ENCODE data around the gene DOP1B.
"Not testable (repeated sequence)": the region's sequence is repeated elsewhere in the genome, so short reads cannot be mapped to it uniquely, and the experiment has no call there.

The DOP1B gene

DNA sequence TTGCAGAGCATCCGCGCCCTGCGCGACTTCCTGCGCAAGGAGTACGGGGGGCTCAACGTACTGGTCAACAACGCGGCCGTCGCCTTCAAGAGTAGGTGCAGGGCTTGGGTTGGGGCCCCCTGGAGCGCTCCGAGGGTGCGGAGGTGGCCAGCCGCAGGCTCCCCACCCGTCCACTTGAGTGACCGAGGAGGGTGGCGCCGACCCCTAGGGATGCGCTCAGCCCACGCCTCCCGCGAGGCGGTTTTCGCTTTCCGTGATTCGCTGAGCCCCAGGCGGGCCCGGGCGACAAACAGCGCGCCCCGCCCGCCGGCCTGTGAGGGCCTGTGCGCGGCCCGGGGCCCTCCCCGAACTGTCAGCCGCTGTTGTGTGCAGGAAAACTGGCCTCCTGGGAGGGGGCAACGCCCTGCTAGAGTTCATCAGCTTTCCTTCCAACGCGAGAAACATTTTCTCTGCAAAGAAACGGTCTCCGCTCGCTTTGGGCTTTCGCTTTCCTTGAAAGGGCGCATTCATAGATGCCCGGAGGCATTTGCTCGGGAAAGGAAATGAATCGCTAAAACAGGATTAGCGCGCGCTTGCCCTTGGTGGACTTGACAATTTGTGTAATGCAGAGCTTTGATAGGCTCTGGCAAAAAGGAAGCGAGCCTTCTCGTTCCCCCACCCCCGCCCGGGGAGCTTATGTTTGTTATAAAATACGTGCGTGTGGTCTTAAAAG is 21.1 kb upstream of the DOP1B start:
- Histone ChIP-seq H3K27me3 (ENCODE audit: control insufficient read depth in 1 of 2, insufficient read depth in 2 of 2, low read length in 2 of 2) (no peaks in the 10 kb centered on the region), H3K4me3 (ENCODE audit: low read depth in 1 of 2, low read length in 2 of 2) (peak overlapping the region; percentile 83 to 91), H3K9ac (ENCODE audit: low read depth in 1 of 2, low read length in 2 of 2) (peak overlapping the region; percentile 61 to 63), H3K4me1 (ENCODE audit: control insufficient read depth in 1 of 2, insufficient read depth in 2 of 2, low read length in 2 of 2) (peaks cover 9 to 13% of the 10 kb centered on the region in 2 donors), H3K9me3 (ENCODE audit: control insufficient read depth in 1 of 2, low read length in 2 of 2) (no peaks in the 10 kb centered on the region), H3K36me3 (ENCODE audit: control insufficient read depth in 1 of 2, insufficient read depth in 2 of 2, low read length in 2 of 2) (no peaks in the 10 kb centered on the region), H3K27ac (ENCODE audit: low read depth, low read length) (peak overlapping the region; percentile 75)

- not testable (repeated sequence) for H3K36me3 ChIP-seq (ENCODE audit: control insufficient read depth in 1 of 2, insufficient read depth in 2 of 2, low read length in 2 of 2); H3K27ac ChIP-seq (ENCODE audit: low read depth, low read length); H3K4me3 ChIP-seq (ENCODE audit: low read depth in 1 of 2, low read length in 2 of 2); H3K27me3 ChIP-seq (ENCODE audit: control insufficient read depth in 1 of 2, insufficient read depth in 2 of 2, low read length in 2 of 2); H3K9me3 ChIP-seq (ENCODE audit: control insufficient read depth in 1 of 2, low read length in 2 of 2); H3K9ac ChIP-seq (ENCODE audit: low read depth in 1 of 2, low read length in 2 of 2)
- peaks cover 13 to 16% of the 10 kb centered on the region in 2 donors for H3K4me1 ChIP-seq (ENCODE audit: control insufficient read depth in 1 of 2, insufficient read depth in 2 of 2, low read length in 2 of 2)
These were observed 16.8 kb upstream of the DOP1B start for GRCh38 chr21:36139791-36140190.

GRCh38 chr21:36141513-36141925 is 15.1 kb upstream of the DOP1B start:
- Histone ChIP-seq H3K27ac (ENCODE audit: low read depth, low read length) (peak overlapping the region; percentile 84), H3K4me1 (ENCODE audit: control insufficient read depth in 1 of 2, insufficient read depth in 2 of 2, low read length in 2 of 2) (peaks cover 9 to 10% of the 10 kb centered on the region in 2 donors), H3K4me3 (ENCODE audit: low read depth in 1 of 2, low read length in 2 of 2) (peak overlapping the region in 1 of 2 donors; percentile 1), H3K27me3 (ENCODE audit: control insufficient read depth in 1 of 2, insufficient read depth in 2 of 2, low read length in 2 of 2) (no peaks in the 10 kb centered on the region), H3K9ac (ENCODE audit: low read depth in 1 of 2, low read length in 2 of 2) (peak overlapping the region; percentile 26 to 48), H3K36me3 (ENCODE audit: control insufficient read depth in 1 of 2, insufficient read depth in 2 of 2, low read length in 2 of 2) (peaks cover 0 to 6% of the 10 kb centered on the region in 2 donors), H3K9me3 (ENCODE audit: control insufficient read depth in 1 of 2, low read length in 2 of 2) (no peaks in the 10 kb centered on the region)

DNA sequence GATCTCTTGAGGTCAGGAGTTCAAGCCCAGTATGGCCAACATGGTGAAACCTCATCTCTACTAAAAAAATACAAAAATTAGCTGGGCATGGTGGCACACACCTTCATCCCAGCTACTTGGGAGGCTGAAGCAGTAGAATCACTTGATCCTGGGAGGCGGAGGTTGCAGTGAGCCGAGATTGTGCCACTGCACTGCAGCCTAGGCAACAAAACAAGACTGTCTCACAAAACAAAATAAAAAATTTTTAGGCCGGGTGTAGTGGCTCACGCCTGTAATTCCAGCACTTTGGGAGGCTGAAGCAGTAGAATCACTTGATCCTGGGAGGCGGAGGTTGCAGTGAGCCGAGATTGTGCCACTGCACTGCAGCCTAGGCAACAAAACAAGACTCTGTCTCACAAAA is 12.4 kb upstream of the DOP1B start:
- H3K4me1 ChIP-seq (ENCODE audit: control insufficient read depth in 1 of 2, insufficient read depth in 2 of 2, low read length in 2 of 2): peaks cover 9 to 10% of the 10 kb centered on the region in 2 donors
- H3K9me3 ChIP-seq (ENCODE audit: control insufficient read depth in 1 of 2, low read length in 2 of 2); H3K9ac ChIP-seq (ENCODE audit: low read depth in 1 of 2, low read length in 2 of 2); H3K36me3 ChIP-seq (ENCODE audit: control insufficient read depth in 1 of 2, insufficient read depth in 2 of 2, low read length in 2 of 2); H3K27me3 ChIP-seq (ENCODE audit: control insufficient read depth in 1 of 2, insufficient read depth in 2 of 2, low read length in 2 of 2); H3K4me3 ChIP-seq (ENCODE audit: low read depth in 1 of 2, low read length in 2 of 2); H3K27ac ChIP-seq (ENCODE audit: low read depth, low read length): not testable (repeated sequence)

GRCh38 chr21:36145259-36145658 is 11.4 kb upstream of the DOP1B start:
- H3K27ac ChIP-seq (ENCODE audit: low read depth, low read length): no peak overlapping the region
- H3K36me3 ChIP-seq (ENCODE audit: control insufficient read depth in 1 of 2, insufficient read depth in 2 of 2, low read length in 2 of 2): peaks cover 0 to 6% of the 10 kb centered on the region in 2 donors
- no peaks in the 10 kb centered on the region for H3K9me3 ChIP-seq (ENCODE audit: control insufficient read depth in 1 of 2, low read length in 2 of 2)
- H3K4me1 ChIP-seq (ENCODE audit: control insufficient read depth in 1 of 2, insufficient read depth in 2 of 2, low read length in 2 of 2): peaks cover 10 to 14% of the 10 kb centered on the region in 2 donors
- no peak overlapping the region for H3K4me3 ChIP-seq (ENCODE audit: low read depth in 1 of 2, low read length in 2 of 2)
- no peak overlapping the region for H3K9ac ChIP-seq (ENCODE audit: low read depth in 1 of 2, low read length in 2 of 2)
- H3K27me3 ChIP-seq (ENCODE audit: control insufficient read depth in 1 of 2, insufficient read depth in 2 of 2, low read length in 2 of 2): no peaks in the 10 kb centered on the region

- Histone ChIP-seq H3K9ac (ENCODE audit: low read depth in 1 of 2, low read length in 2 of 2) (no peak overlapping the region), H3K27ac (ENCODE audit: low read depth, low read length) (no peak overlapping the region), H3K4me1 (ENCODE audit: control insufficient read depth in 1 of 2, insufficient read depth in 2 of 2, low read length in 2 of 2) (peaks cover 6 to 11% of the 10 kb centered on the region in 2 donors), H3K36me3 (ENCODE audit: control insufficient read depth in 1 of 2, insufficient read depth in 2 of 2, low read length in 2 of 2) (peaks cover 0 to 6% of the 10 kb centered on the region in 2 donors), H3K4me3 (ENCODE audit: low read depth in 1 of 2, low read length in 2 of 2) (no peak overlapping the region), H3K9me3 (ENCODE audit: control insufficient read depth in 1 of 2, low read length in 2 of 2) (no peaks in the 10 kb centered on the region), H3K27me3 (ENCODE audit: control insufficient read depth in 1 of 2, insufficient read depth in 2 of 2, low read length in 2 of 2) (no peaks in the 10 kb centered on the region)
These were observed 8.7 kb upstream of the DOP1B start for GRCh38 chr21:36147911-36148310.

DNA sequence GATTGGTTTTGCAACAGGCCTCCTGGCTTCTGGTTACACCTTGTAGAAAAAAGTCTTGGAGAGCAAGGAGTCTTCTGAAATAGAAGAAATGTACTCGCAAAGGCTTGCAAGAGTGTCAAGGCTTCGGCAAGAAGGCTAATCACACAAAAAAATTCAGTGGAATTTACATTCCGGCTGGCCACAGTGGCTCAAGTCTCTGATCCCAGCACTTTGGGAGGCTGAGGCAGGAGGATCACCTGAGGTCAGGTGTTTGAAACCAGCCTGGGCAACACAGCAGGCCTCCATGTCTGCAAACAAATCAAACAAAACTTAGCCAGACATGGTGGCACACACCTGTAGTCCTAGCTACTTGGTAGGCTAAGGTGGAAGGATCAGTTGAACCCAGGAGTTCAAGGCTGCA is 7.7 kb upstream of the DOP1B start:
- H3K27ac ChIP-seq (ENCODE audit: low read depth, low read length): no peak overlapping the region
- H3K27me3 ChIP-seq (ENCODE audit: control insufficient read depth in 1 of 2, insufficient read depth in 2 of 2, low read length in 2 of 2): no peaks in the 10 kb centered on the region
- no peak overlapping the region for H3K4me3 ChIP-seq (ENCODE audit: low read depth in 1 of 2, low read length in 2 of 2)
- no peaks in the 10 kb centered on the region for H3K9me3 ChIP-seq (ENCODE audit: control insufficient read depth in 1 of 2, low read length in 2 of 2)
- H3K9ac ChIP-seq (ENCODE audit: low read depth in 1 of 2, low read length in 2 of 2): no peak overlapping the region
- peaks cover 6 to 11% of the 10 kb centered on the region in 2 donors for H3K4me1 ChIP-seq (ENCODE audit: control insufficient read depth in 1 of 2, insufficient read depth in 2 of 2, low read length in 2 of 2)
- peaks cover 0 to 6% of the 10 kb centered on the region in 2 donors for H3K36me3 ChIP-seq (ENCODE audit: control insufficient read depth in 1 of 2, insufficient read depth in 2 of 2, low read length in 2 of 2)

DNA sequence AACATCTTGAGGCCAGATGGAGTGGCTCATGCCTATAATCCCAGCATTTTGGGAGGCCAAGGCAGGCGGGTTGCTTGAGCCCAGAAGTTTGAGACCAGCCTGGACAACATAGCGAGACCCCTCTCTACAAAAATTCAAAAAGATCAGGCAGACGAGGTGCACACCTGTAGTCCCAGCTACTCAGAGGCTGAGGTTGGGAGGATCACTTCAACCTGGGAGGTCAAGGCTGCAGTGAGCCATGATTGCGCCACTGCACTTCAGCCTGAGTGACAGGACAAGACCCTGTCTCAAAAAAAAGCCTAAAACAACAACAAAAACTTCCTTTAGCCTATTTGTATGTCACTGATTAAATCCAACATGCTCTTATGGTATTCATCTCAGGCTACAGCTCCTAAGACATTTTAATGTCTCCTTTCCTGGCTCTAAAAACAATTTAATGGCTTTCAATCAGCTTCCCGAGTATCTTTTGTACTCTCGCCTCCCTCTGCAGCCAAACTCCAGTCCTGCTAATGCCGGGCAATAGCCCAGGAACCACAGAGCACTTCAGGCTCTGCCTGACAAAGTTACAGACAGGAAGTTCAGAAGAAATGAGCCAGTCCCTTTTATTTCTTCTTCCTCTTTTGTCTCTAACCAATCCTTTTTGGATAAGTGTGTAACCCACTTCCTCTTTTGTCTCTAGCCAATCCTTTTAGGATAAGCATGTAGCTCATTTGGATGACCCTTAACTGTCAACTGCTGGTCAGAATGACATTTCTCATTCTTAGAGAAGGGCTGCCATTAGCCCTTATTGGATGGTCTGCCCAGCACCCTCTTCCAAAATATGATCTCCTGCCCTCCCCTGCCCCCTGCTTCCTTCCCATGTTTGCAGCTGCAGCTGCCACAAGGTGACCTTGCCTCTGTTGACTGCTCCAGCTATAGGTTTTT is 6.6 kb upstream of the DOP1B start:
- Histone ChIP-seq H3K4me1 (ENCODE audit: control insufficient read depth in 1 of 2, insufficient read depth in 2 of 2, low read length in 2 of 2) (peaks cover 6 to 11% of the 10 kb centered on the region in 2 donors), H3K36me3 (ENCODE audit: control insufficient read depth in 1 of 2, insufficient read depth in 2 of 2, low read length in 2 of 2) (peaks cover 0 to 6% of the 10 kb centered on the region in 2 donors), H3K9ac (ENCODE audit: low read depth in 1 of 2, low read length in 2 of 2) (no peak overlapping the region), H3K4me3 (ENCODE audit: low read depth in 1 of 2, low read length in 2 of 2) (no peak overlapping the region), H3K27me3 (ENCODE audit: control insufficient read depth in 1 of 2, insufficient read depth in 2 of 2, low read length in 2 of 2) (no peaks in the 10 kb centered on the region), H3K27ac (ENCODE audit: low read depth, low read length) (no peak overlapping the region), H3K9me3 (ENCODE audit: control insufficient read depth in 1 of 2, low read length in 2 of 2) (no peaks in the 10 kb centered on the region)

DNA sequence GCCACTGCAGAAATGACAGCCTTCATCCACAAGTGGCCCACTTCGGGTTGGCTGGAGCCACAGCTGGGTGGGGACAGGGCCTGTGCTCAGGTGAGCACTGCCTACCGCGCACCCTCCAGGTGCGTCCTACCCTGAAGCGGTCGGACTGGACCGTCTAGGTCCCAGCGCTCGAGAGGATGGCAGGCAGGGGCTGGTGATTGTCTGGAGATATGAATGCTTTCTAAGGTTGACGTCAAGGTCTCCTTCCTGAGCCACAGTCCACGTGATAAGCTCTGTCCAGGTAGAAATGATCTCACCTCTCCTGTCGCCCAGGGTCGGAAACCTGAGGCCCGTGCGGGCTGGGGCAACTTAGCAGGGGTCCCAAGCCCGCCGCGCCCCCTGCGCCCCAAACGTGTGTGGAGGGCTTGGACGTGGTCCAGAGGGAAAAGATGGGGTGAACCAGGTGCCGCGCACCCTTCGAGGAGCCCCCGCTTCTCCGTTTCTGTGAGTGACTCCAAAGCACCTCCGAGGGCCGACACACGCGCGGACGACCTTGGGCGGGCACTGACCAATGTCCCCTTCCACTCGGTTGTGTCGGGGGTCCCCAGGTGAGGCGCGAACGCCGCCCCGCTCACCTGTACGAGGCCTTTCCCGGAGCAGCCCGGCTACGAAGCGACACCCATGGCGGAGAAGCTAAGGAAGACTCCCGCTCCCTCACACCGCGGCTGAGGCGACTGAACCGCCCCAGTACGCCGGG is 853 bp upstream of the DOP1B start:
- Histone ChIP-seq H3K4me3 (ENCODE audit: low read depth in 1 of 2, low read length in 2 of 2) (peak overlapping the region; percentile 71 to 91), H3K27me3 (ENCODE audit: control insufficient read depth in 1 of 2, insufficient read depth in 2 of 2, low read length in 2 of 2) (no peaks in the 10 kb centered on the region), H3K9ac (ENCODE audit: low read depth in 1 of 2, low read length in 2 of 2) (peak overlapping the region; percentile 80 to 94), H3K36me3 (ENCODE audit: control insufficient read depth in 1 of 2, insufficient read depth in 2 of 2, low read length in 2 of 2) (no peaks in the 10 kb centered on the region), H3K9me3 (ENCODE audit: control insufficient read depth in 1 of 2, low read length in 2 of 2) (no peaks in the 10 kb centered on the region), H3K4me1 (ENCODE audit: control insufficient read depth in 1 of 2, insufficient read depth in 2 of 2, low read length in 2 of 2) (peaks cover 12 to 13% of the 10 kb centered on the region in 2 donors), H3K27ac (ENCODE audit: low read depth, low read length) (peak overlapping the region; percentile 74)

Data from duodenal mucosa (tissue), 2 donors.